LNCAP (cell line): ENCODE measurements around the gene SLC51B.

Experiments used
- CTCF ChIP-seq: fragments of 450-650 bp; IDR thresholded peaks from 2 replicates; pipeline ENCODE4 v1.5.1; 2017; ENCODE audit warnings: mild to moderate bottlenecking

The SLC51B gene

GRCh38 chr15:65021488-65021887 lies 23.7 kb upstream of the SLC51B start:
- no peak for TF ChIP-seq CTCF

- TF ChIP-seq CTCF, result no peak
Observed at GRCh38 chr15:65026756-65027155, 18.4 kb upstream of the SLC51B start.

- no peak for TF ChIP-seq CTCF
Observed at GRCh38 chr15:65027593-65027992, 17.6 kb upstream of the SLC51B start.

GRCh38 chr15:65028338-65028737 lies 16.8 kb upstream of the SLC51B start:
- TF ChIP-seq CTCF, result no peak

- no peak for TF ChIP-seq CTCF
Observed at GRCh38 chr15:65028921-65029735, 16.1 kb upstream of the SLC51B start, which contains the start of gene MTFMT. MTFMT (minus strand) TSS chr15:65029639; CDS start chr15:65029613, 26 bp downstream.

GRCh38 chr15:65029736-65030208 lies 15.4 kb upstream of the SLC51B start:
- no peak for TF ChIP-seq CTCF

- peak; percentile 60 for TF ChIP-seq CTCF
Observed at GRCh38 chr15:65032801-65033537, 12.2 kb upstream of the SLC51B start.
